Measurements from ENCODE around the gene ANAPC2.

ANAPC2 gene

GRCh38 chr9:137191691-137192447, 3.5 kb upstream of the ANAPC2 start:
- DNase-seq = no peak

GRCh38 chr9:137191245-137191644, 2.9 kb upstream of the ANAPC2 start:
- DNase-seq = no peak

- DNase-seq = no peak
These were observed 2.0 kb upstream of the ANAPC2 start for GRCh38 chr9:137190315-137190856.

- DNase-seq = no peak
These were observed 1.2 kb upstream of the ANAPC2 start for GRCh38 chr9:137189297-137190295.

DNA sequence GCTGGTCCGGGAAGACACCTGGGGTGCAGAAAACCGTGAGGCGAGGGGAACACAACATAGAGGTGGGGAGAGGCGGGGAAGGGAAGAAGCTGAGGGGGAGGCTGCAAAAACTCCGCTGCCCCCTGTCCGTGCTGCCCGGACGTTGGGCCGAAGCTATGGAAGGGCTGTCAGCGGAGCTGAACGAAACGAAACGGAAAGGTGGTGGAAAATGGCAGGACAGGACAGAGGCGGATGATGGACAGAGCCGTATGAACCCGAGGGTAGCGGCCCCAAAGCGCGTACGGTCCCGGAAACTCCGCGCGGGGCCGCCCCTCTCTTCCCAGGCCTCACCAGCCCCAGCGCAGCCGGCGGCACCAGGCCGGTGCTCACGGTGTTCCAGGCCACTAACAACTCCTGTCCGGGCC, 272 bp downstream of the ANAPC2 start:
- peak; percentile 7 for DNase-seq

- DNase-seq = no peak
These were observed 974 bp downstream of the ANAPC2 start for GRCh38 chr9:137187386-137187785.

- DNase-seq = no peak
These were observed 2.0 kb downstream of the ANAPC2 start for GRCh38 chr9:137186385-137186784.

GRCh38 chr9:137185921-137186320, 2.4 kb downstream of the ANAPC2 start:
- no peak for DNase-seq

DNA sequence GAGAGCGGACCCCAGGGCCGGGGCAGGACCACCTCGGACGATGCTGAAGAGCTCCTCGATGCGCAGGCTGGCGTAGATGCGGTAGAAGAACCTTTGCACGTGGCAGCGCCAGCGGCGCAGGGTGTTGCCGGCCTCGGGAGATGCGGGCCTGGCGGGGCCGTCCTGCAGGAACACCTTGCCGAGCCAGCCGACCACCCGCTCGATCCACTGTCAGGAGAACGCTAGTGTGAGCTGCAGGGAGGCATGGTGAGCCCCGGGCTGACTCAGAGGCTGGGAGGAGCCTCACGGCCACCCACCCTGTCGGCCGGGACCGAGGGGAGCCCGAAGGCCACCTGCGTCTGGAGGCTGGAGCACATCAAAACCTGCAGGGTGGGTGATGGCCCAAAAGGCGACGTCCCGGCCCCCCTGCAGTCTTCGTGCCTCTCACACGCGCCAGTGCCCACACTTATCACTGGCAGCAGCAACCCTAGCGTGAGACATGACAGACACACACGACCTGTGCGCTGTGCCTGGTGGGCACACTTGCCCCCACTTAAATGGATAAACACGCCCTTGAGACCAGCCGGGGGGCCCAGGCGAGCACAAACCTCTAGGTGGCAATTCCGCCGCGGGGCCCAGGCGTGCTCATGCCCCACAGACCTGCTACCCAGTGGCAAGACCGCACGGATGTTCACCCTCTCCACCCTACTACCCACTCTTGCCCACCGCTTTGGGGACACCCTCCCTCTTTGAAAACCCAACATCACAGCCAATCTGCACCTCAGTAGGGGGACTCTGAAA, 3.3 kb downstream of the ANAPC2 start:
- DNase-seq = no peak

DNA sequence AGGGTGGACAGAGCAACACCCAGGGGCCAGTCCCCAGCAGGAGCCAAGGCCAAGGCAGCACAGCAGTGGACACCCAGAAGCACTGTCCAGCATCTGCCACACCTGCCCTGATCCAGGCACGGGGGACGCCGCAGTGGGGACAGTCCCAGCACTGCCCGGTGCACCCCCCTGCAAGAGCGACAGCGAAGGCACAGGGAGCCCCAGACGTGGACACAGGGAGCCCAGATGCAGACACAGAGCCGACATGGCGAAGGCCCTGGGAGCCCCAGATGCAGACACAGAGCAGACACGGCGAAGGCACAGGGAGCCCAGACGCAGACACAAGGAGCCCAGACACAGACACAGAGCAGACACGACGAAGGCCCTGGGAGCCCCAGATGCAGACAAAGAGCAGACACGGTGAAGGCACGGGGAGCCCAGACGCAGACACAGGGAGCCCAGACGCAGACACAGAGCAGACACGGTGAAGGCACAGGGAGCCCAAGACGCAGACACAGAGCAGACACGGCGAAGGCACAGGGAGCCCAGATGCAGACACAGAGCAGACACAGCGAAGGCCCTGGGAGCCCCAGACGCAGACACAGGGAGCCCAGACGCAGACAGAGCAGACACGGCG, 4.3 kb downstream of the ANAPC2 start:
- no peak for DNase-seq

DNA sequence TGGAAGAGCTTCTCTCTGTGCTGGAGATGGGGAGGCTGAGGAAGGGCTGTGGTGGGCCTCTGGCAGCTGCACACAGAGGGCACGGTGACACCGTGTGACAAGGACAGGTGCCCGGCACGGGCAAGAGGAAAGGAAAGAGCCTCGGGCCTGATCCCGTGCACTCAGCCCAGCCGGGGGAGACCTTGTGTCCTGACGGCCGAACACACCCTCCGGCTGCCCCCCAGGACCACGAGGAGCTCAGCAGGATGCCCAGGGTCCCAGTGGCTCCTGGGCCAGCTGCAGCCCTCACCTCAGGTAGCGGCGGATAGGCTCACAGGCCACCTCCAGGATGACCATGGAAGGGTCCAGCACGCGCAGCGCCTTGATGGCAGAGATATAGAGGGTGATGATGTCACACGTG, 5.5 kb downstream of the ANAPC2 start:
- DNase-seq = no peak

GRCh38 chr9:137181680-137182079, 6.7 kb downstream of the ANAPC2 start:
- DNase-seq = no peak

GRCh38 chr9:137180491-137180890, 7.9 kb downstream of the ANAPC2 start:
- no peak for DNase-seq

GRCh38 chr9:137179761-137180160, 8.6 kb downstream of the ANAPC2 start:
- no peak for DNase-seq

GRCh38 chr9:137178939-137179630, 9.3 kb downstream of the ANAPC2 start:
- no peak for DNase-seq

DNA sequence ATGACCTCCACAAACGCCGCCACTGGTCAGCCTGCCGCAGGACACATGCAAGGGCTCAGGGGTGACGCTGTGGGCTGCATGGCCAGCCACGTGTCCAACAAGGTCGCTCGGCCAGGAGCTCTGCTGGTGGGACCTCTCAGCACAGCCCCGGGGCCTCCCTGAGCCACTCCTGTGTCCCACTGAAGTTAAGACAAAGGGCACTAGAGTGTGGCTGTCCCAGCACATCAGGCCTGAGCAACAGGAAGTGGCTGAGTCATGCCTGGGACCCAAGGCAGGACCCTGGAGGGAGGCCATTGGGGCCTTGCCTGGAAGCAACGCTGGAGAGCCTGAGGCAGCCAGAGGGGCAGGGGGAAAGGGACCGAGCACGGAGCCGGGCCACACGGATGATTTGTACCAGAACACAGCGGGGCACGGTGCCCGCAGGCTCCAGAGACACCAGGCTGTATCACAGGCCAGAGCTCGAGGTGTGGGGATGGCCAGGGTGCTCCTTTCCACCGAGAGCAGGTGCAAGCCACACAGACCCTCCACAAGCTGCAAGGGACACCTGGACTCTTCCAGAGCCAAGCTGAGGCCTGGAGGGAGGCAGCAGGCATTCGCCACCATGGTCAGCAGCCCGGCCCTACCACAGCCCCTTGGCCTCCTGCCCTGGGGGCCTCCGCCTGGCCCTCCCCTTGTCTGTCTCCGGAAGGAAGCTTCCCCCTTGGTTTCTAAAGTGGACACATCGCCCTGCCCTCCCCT, 10.0 kb downstream of the ANAPC2 start:
- DNase-seq = no peak

- peak; percentile 23 for DNase-seq
These were observed 11.8 kb downstream of the ANAPC2 start for GRCh38 chr9:137176302-137177182.

DNA sequence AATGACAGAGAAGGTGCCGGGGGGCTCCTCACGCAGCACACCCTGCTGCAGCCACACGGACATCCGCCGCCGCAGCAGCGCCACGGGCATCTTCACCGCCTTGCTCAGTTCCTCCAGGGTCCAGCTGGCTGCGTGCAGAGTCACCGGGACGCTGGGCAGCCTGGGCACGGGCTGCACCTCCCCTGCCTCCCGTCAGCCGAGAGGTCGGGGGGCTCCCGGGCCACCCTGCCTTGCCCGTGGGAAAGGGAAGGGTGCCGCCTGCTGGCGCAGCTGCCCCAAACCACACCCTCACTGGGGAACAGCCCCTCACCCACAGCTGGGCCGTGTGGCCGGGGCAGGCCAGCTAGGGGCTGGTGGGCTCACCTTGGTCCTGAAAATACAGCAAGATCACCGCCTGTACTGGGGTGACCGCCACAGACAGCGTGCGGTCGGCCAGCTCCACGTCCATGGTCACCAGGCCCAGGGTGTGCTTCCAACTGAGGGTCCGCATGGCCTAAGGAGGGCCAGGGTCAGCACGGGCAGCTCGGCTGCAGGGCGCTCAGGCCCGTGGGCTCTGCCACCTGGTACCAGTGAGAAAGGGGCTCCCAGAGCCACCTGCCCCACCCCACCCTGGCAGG, 12.9 kb downstream of the ANAPC2 start:
- DNase-seq = no peak

GRCh38 chr9:137174722-137175293, 13.6 kb downstream of the ANAPC2 start:
- DNase-seq = no peak

Measured in inflammatory macrophage treated with lipopolysaccharide for 4 hours (primary cell).